ACC112 (cell line): ENCODE measurements around the gene PIEZO2.

Source experiments
- H2AFZ ChIP-seq: fragments of 200-600 bp; sonication (generic); one replicate; pipeline ENCODE4 v1.6.0; 2017; ENCODE audit warnings: antibody characterized with exemption, low read length; ENCODE audit not compliant: unreplicated experiment
- H3K27ac ChIP-seq: fragments of 200-600 bp; sonication (generic); 2 replicates; pipeline ENCODE4 v1.5.1; 2014; ENCODE audit warnings: low read depth, mild to moderate bottlenecking, antibody characterized with exemption, low read length, moderate library complexity
- H3K27me3 ChIP-seq: fragments of 200-600 bp; sonication (generic); 2 replicates; pipeline ENCODE4 v1.6.1; 2014; ENCODE audit warnings: mild to moderate bottlenecking, antibody characterized with exemption, low read length, moderate library complexity, mixed read lengths; ENCODE audit not compliant: insufficient read depth
- H3K36me3 ChIP-seq: fragments of 200-600 bp; sonication (generic); 2 replicates; pipeline ENCODE4 v1.6.1; 2016; ENCODE audit warnings: mild to moderate bottlenecking, antibody characterized with exemption, low read length, moderate library complexity, mixed read lengths; ENCODE audit not compliant: insufficient read depth
- H3K4me1 ChIP-seq: fragments of 200-600 bp; sonication (generic); one replicate; pipeline ENCODE4 v1.6.1; 2016; ENCODE audit warnings: low read length, mixed read lengths; ENCODE audit not compliant: insufficient read depth, unreplicated experiment, control insufficient read depth
- H3K4me3 ChIP-seq: fragments of 200-600 bp; sonication (generic); 2 replicates; pipeline ENCODE4 v1.5.1; 2014; ENCODE audit warnings: mild to moderate bottlenecking, low read depth, low read length
- H3K79me2 ChIP-seq: fragments of 200-600 bp; sonication (generic); one replicate; pipeline ENCODE4 v1.6.0; 2016; ENCODE audit warnings: low read length; ENCODE audit not compliant: control insufficient read depth, unreplicated experiment, insufficient read depth

The PIEZO2 gene

GRCh38 chr18:11064727-11065460 is 84.5 kb downstream of the PIEZO2 start:
- no peaks in the 10 kb centered on the region for H3K4me1 ChIP-seq
- H3K36me3 ChIP-seq, result no peaks in the 10 kb centered on the region
- H2AFZ ChIP-seq, result no peak overlapping the region
- no peaks in the 10 kb centered on the region for H3K79me2 ChIP-seq
- H3K4me3 ChIP-seq, result no peak overlapping the region
- H3K27ac ChIP-seq, result no peak overlapping the region
- no peaks in the 10 kb centered on the region for H3K27me3 ChIP-seq

GRCh38 chr18:11064106-11064505 is 85.3 kb downstream of the PIEZO2 start:
- H3K27ac ChIP-seq, result no peak overlapping the region

GRCh38 chr18:11055721-11056120 is 93.6 kb downstream of the PIEZO2 start:
- Histone ChIP-seq H3K4me1 (no peaks in the 10 kb centered on the region), H2AFZ (no peak overlapping the region), H3K36me3 (no peaks in the 10 kb centered on the region), H3K27me3 (no peaks in the 10 kb centered on the region), H3K79me2 (no peaks in the 10 kb centered on the region), H3K4me3 (no peak overlapping the region), H3K27ac (no peak overlapping the region)

More at GRCh38 chr18:11064106-11064505, 85.3 kb downstream of the PIEZO2 start:
- Histone ChIP-seq H2AFZ (no peak overlapping the region), H3K4me3 (no peak overlapping the region), H3K27me3 (no peaks in the 10 kb centered on the region), H3K79me2 (no peaks in the 10 kb centered on the region), H3K36me3 (no peaks in the 10 kb centered on the region), H3K4me1 (no peaks in the 10 kb centered on the region)

- Histone ChIP-seq H3K4me1 (no peaks in the 10 kb centered on the region), H3K4me3 (no peak overlapping the region), H2AFZ (no peak overlapping the region), H3K36me3 (no peaks in the 10 kb centered on the region), H3K27ac (no peak overlapping the region), H3K27me3 (no peaks in the 10 kb centered on the region), H3K79me2 (no peaks in the 10 kb centered on the region)
Measured at GRCh38 chr18:11054497-11054896, 94.9 kb downstream of the PIEZO2 start.

- H3K4me1 ChIP-seq, result no peaks in the 10 kb centered on the region
- no peaks in the 10 kb centered on the region for H3K27me3 ChIP-seq
- no peak overlapping the region for H3K27ac ChIP-seq
- H3K4me3 ChIP-seq, result no peak overlapping the region
- no peaks in the 10 kb centered on the region for H3K36me3 ChIP-seq
- no peaks in the 10 kb centered on the region for H3K79me2 ChIP-seq
- no peak overlapping the region for H2AFZ ChIP-seq
Measured at GRCh38 chr18:11053293-11053692, 96.1 kb downstream of the PIEZO2 start.

GRCh38 chr18:11052800-11053199 is 96.6 kb downstream of the PIEZO2 start:
- no peaks in the 10 kb centered on the region for H3K27me3 ChIP-seq
- no peaks in the 10 kb centered on the region for H3K79me2 ChIP-seq
- H2AFZ ChIP-seq, result no peak overlapping the region
- no peak overlapping the region for H3K27ac ChIP-seq
- no peaks in the 10 kb centered on the region for H3K36me3 ChIP-seq
- H3K4me1 ChIP-seq, result no peaks in the 10 kb centered on the region
- no peak overlapping the region for H3K4me3 ChIP-seq

GRCh38 chr18:11051462-11051861 is 97.9 kb downstream of the PIEZO2 start:
- Histone ChIP-seq H3K27me3 (no peaks in the 10 kb centered on the region), H3K4me1 (no peaks in the 10 kb centered on the region), H3K27ac (no peak overlapping the region), H3K36me3 (no peaks in the 10 kb centered on the region), H2AFZ (no peak overlapping the region), H3K4me3 (no peak overlapping the region), H3K79me2 (no peaks in the 10 kb centered on the region)

- no peak overlapping the region for H2AFZ ChIP-seq
- no peaks in the 10 kb centered on the region for H3K4me1 ChIP-seq
Measured at GRCh38 chr18:11050966-11051365, 98.4 kb downstream of the PIEZO2 start.

GRCh38 chr18:11047817-11048216 is 101.6 kb downstream of the PIEZO2 start:
- no peaks in the 10 kb centered on the region for H3K79me2 ChIP-seq
- no peak overlapping the region for H2AFZ ChIP-seq
- H3K4me1 ChIP-seq, result no peaks in the 10 kb centered on the region
- H3K27ac ChIP-seq, result no peak overlapping the region
- H3K36me3 ChIP-seq, result no peaks in the 10 kb centered on the region
- H3K4me3 ChIP-seq, result no peak overlapping the region
- H3K27me3 ChIP-seq, result no peaks in the 10 kb centered on the region

More at GRCh38 chr18:11050966-11051365, 98.4 kb downstream of the PIEZO2 start:
- Histone ChIP-seq H3K4me3 (no peak overlapping the region), H3K27me3 (no peaks in the 10 kb centered on the region), H3K27ac (no peak overlapping the region), H3K79me2 (no peaks in the 10 kb centered on the region), H3K36me3 (no peaks in the 10 kb centered on the region)

- Histone ChIP-seq H3K4me1 (no peaks in the 10 kb centered on the region), H3K27me3 (no peaks in the 10 kb centered on the region), H3K4me3 (no peak overlapping the region), H2AFZ (no peak overlapping the region), H3K79me2 (no peaks in the 10 kb centered on the region), H3K36me3 (no peaks in the 10 kb centered on the region), H3K27ac (no peak overlapping the region)
Measured at GRCh38 chr18:11047156-11047555, 102.2 kb downstream of the PIEZO2 start.

- Histone ChIP-seq H3K4me3 (no peak overlapping the region), H3K27ac (no peak overlapping the region), H3K36me3 (no peaks in the 10 kb centered on the region), H2AFZ (no peak overlapping the region), H3K4me1 (peaks cover 5% of the 10 kb centered on the region), H3K27me3 (no peaks in the 10 kb centered on the region), H3K79me2 (no peaks in the 10 kb centered on the region)
Measured at GRCh38 chr18:11046140-11046539, 103.2 kb downstream of the PIEZO2 start.
